Measurements from ENCODE around the gene ENO1. TPM values are rescaled to one million over a fixed set of nuclear protein-coding genes. Genes with fewer than 3 reads are reported as not detected.

ENO1 gene
- total RNA-seq, 1 experiment from 2014 or later = 2,334 TPM

GRCh38 chr1:8873506-8874229, 4.8 kb downstream of the ENO1 start:
- H3K9ac ChIP-seq (ENCODE audit: low read length) = peak overlapping the region; percentile 100
- POLR2A ChIA-PET = interaction anchor here (0.7 to 1.7 kb wide), 13 partner anchors 9 to 1108 kb away, joined by 3 to 10 read pairs (median 5); no protein-coding TSS in a partner anchor
- no peaks in the 10 kb centered on the region for H3K27me3 ChIP-seq (ENCODE audit: insufficient read depth, low read length)
- RAD21 ChIA-PET (ENCODE audit: low non-redundant PET in 1 of 2, low total read pairs in 2 of 2, uncharacterized antibody in 2 of 2, unreplicated experiment in 2 of 2) = interaction anchor here in 1 of 2 experiments (1.0 kb wide), 1 partner anchor 24 kb away, joined by 3 read pairs; no protein-coding TSS in a partner anchor
- CTCF ChIA-PET = interaction anchor here (0.7 to 1.5 kb wide), 5 partner anchors 11 to 41 kb away, joined by 3 to 8 read pairs (median 3); no protein-coding TSS in a partner anchor
- ATAC-seq (peak; percentile 73), DNase-seq (ENCODE audit: low read depth, low spot score) (peak; percentile 91)
- TF ChIP-seq TCF7L2 (IDR thresholded peaks at IDR 0.05; ENCODE audit: borderline replicate concordance, extremely low read depth, insufficient read depth, insufficient read length) (peak; percentile 62), POLR2AphosphoS5 (IDR thresholded peaks at IDR 0.05; ENCODE audit: low read depth, low read length) (peak; percentile 75; the same call in 1 of the 2 replicates), CBX3 (IDR thresholded peaks at IDR 0.05; ENCODE audit: low read depth) (no peak)
- peak overlapping the region; percentile 84 for H3K4me2 ChIP-seq (ENCODE audit: low read length)
- H3K4me1 ChIP-seq (ENCODE audit: control insufficient read depth in 1 of 2, insufficient read depth in 2 of 2, low read length in 2 of 2) = peaks cover 40 to 61% of the 10 kb centered on the region in 2 experiments
- peaks cover 57 to 79% of the 10 kb centered on the region in 2 experiments for H3K36me3 ChIP-seq (ENCODE audit: control insufficient read depth in 1 of 2, insufficient read depth in 2 of 2, low read length in 2 of 2)
- intact Hi-C loops (cut with micrococcal nuclease) = loop anchor here (5.0 kb wide), 1 partner anchor 114 kb away; no protein-coding TSS in a partner anchor
- peak overlapping the region; percentile 20 to 88 for H3K4me3 ChIP-seq (replicated peaks in 1 of 2; ENCODE audit: low read depth in 1 of 2, low read length in 2 of 2)
- H3K9me3 ChIP-seq (ENCODE audit: control insufficient read depth in 1 of 2, insufficient read depth in 1 of 2, low read depth in 1 of 2, low read length in 2 of 2) = no peaks in the 10 kb centered on the region
- BruUV-seq (replicated peaks) = TSS peak; percentile 94
- H4K20me1 ChIP-seq (ENCODE audit: insufficient read depth) = peaks cover 67% of the 10 kb centered on the region; the same call in 1 of the 2 replicates
- peaks cover 99% of the 10 kb centered on the region for H3K79me2 ChIP-seq (ENCODE audit: insufficient read depth, low read length)
- H2AFZ ChIP-seq (ENCODE audit: low read depth, low read length, poor library complexity, severe bottlenecking) = no peak overlapping the region
- peak overlapping the region; percentile 99 for H3K27ac ChIP-seq (ENCODE audit: low read depth, low read length)
- H3K9me2 ChIP-seq (ENCODE audit: insufficient read depth) = no peaks in the 10 kb centered on the region

GRCh38 chr1:8873001-8873400, 5.5 kb downstream of the ENO1 start:
- CTCF ChIA-PET = interaction anchor here (1.1 to 1.5 kb wide), 2 partner anchors 11 to 42 kb away, joined by 4 to 8 read pairs; no protein-coding TSS in a partner anchor
- RAD21 ChIA-PET (ENCODE audit: low non-redundant PET in 1 of 2, low total read pairs in 2 of 2, uncharacterized antibody in 2 of 2, unreplicated experiment in 2 of 2) = no interaction called here
- POLR2A ChIA-PET = interaction anchor here (0.9 to 1.7 kb wide), 6 partner anchors 9 to 29 kb away, joined by 4 to 10 read pairs (median 5); no protein-coding TSS in a partner anchor
- intact Hi-C loops (cut with micrococcal nuclease) = loop anchor here (5.0 kb wide), 1 partner anchor 114 kb away; no protein-coding TSS in a partner anchor
- Histone ChIP-seq H3K9me2 (ENCODE audit: insufficient read depth) (no peaks in the 10 kb centered on the region), H3K4me3 (replicated peaks in 1 of 2; ENCODE audit: low read depth in 1 of 2, low read length in 2 of 2) (no peak overlapping the region), H3K27me3 (ENCODE audit: insufficient read depth, low read length) (no peaks in the 10 kb centered on the region), H2AFZ (ENCODE audit: low read depth, low read length, poor library complexity, severe bottlenecking) (no peak overlapping the region), H3K79me2 (ENCODE audit: insufficient read depth, low read length) (peaks cover 100% of the 10 kb centered on the region), H3K4me1 (ENCODE audit: control insufficient read depth in 1 of 2, insufficient read depth in 2 of 2, low read length in 2 of 2) (peaks cover 40 to 63% of the 10 kb centered on the region in 2 experiments), H3K9me3 (ENCODE audit: control insufficient read depth in 1 of 2, insufficient read depth in 1 of 2, low read depth in 1 of 2, low read length in 2 of 2) (no peaks in the 10 kb centered on the region), H3K27ac (ENCODE audit: low read depth, low read length) (peak overlapping the region; percentile 99), H3K4me2 (ENCODE audit: low read length) (peak overlapping the region; percentile 84), H3K9ac (ENCODE audit: low read length) (peak overlapping the region; percentile 100), H4K20me1 (ENCODE audit: insufficient read depth) (peaks cover 74% of the 10 kb centered on the region), H3K36me3 (ENCODE audit: control insufficient read depth in 1 of 2, insufficient read depth in 2 of 2, low read length in 2 of 2) (peaks cover 64 to 83% of the 10 kb centered on the region in 2 experiments)
- no TSS peak for BruUV-seq (replicated peaks)
- DNase-seq (ENCODE audit: low read depth, low spot score) (no peak), ATAC-seq (no peak)
- TF ChIP-seq MAX (IDR thresholded peaks at IDR 0.05) (no peak), SIN3A (IDR thresholded peaks at IDR 0.05; ENCODE audit: low read depth) (no peak), RAD21 (IDR thresholded peaks at IDR 0.05; ENCODE audit: low read depth) (no peak), CBX3 (IDR thresholded peaks at IDR 0.05; ENCODE audit: low read depth) (no peak), EZH2 (IDR thresholded peaks at IDR 0.05) (no peak), ELF1 (IDR thresholded peaks at IDR 0.05; ENCODE audit: borderline replicate concordance, low read depth) (no peak), ZNF274 (IDR thresholded peaks at IDR 0.05; ENCODE audit: low read depth, low read length) (no peak), ATF3 (IDR thresholded peaks at IDR 0.05) (no peak), REST (IDR thresholded peaks at IDR 0.05; ENCODE audit: low read depth) (no peak), YY1 (IDR thresholded peaks at IDR 0.05; ENCODE audit: extremely low read depth, insufficient replicate concordance, low read depth, low read length) (no peak), TCF7L2 (IDR thresholded peaks at IDR 0.05; ENCODE audit: borderline replicate concordance, extremely low read depth, insufficient read depth, insufficient read length) (no peak)

Data from HCT116 (cell line).